HG03280 (cell line): ENCODE data around the gene YWHAG.
A peak's percentile ranks its signal among the peaks of the same experiment; 100 is the strongest.
"Not testable (repeated sequence)": the region's sequence is repeated elsewhere in the genome, so short reads cannot be mapped to it uniquely, and the experiment has no call there.

Experiments used
- ATAC-seq: cut with Tn5 transposase; IDR thresholded peaks from one replicate; pipeline ENCODE4 v1.9.1; 2021; ENCODE audit warnings: mild to moderate bottlenecking, moderate library complexity; ENCODE audit not compliant: unreplicated experiment

The YWHAG gene

DNA sequence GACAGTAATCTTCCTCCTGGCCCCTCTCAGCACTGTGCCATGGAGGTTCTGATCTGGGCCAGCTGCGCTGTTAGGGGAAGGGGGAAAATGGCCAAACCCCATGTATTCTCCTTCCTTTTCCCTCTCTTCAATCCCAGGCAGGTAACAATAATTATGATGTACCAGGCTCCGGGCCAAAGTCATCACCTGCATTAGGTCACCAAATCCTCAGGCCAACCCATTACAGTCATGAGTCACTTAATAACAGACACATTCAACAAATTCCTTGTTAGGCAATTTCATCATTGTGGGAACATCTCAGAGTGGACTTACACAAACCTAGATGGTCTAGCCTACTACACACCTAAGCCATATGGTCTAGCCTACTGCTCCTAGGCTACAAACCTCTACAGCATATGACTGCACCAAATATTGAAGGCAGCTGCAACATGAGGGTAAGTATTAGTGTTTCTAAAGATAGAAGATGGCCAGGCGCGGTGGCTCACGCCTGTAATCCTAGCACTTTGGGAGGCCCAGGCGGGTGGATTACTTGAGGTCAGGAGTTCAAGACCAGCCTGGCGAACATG lies 58.5 kb downstream of the YWHAG start:
- ATAC-seq = no peak

DNA sequence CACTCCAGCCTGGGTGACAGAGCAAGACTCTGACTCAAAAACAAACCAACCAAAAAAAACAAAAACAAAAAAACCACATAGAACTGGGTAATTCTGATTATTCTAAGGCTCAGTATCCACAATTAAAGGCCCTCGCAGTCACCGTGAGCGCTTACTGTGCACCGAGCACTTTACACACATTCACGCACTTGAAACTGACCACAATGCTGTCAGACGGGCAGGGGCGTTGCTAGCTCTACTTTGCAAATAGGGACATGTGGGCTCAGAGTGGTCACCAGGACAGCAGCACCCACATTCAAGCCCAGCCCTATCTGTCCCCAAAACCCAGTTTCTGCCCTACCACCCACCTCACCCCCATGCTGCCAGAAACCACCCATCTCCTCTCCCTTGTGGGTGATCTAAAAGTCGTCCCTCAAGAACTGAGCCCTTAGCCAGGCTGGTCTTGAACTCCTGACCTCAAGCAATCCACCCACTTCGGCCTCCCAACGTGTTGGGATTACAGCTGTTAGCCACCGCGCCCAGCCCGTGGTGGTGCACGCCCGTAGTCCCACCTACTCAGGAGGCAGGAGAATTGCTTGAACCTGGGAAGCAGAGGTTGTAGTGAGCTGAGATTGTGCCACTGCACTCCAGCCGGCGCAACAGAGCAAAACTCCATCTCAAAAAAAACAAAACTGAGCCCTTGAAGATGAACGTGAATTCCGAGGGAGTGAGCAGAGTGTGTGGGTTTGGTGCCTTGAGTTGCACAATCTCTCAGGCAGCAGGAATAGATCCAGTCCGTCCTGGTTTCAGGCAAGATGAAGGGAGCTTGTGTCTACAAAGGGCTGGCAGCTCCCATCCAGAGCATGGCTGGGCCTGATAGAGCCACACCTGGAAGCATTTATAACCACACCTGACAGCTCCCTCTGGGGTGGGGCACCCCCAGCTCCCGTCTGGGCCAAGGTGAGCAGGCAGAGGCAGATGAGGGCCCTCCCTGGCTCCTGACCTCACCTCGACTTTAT lies 61.7 kb downstream of the YWHAG start:
- no peak for ATAC-seq

GRCh38 chr7:76294344-76295024 lies 64.3 kb downstream of the YWHAG start:
- no peak for ATAC-seq

DNA sequence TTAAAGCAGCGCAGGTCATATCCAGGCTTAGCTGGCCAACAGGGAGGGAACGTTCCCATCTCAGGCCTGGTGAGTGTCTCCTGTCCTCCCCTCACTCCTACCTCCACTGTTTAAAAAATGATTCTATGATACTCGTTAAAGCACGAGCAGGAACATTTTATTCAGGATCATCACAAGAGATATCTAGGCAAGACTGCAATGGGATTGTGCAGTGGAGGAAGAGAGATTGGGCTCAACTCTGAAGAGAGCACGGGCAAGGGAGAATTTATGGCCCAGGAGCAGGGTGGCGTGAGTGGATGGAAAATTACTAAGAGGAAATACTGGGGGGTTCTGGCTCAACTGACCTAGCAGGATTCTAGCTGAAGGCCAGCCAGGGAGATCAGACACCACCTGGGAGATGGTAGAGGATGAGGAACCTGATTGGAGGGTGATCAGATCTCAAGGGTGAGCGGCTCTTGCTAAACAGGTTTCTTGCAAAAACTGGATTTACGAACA lies 65.3 kb downstream of the YWHAG start:
- no peak for ATAC-seq

DNA sequence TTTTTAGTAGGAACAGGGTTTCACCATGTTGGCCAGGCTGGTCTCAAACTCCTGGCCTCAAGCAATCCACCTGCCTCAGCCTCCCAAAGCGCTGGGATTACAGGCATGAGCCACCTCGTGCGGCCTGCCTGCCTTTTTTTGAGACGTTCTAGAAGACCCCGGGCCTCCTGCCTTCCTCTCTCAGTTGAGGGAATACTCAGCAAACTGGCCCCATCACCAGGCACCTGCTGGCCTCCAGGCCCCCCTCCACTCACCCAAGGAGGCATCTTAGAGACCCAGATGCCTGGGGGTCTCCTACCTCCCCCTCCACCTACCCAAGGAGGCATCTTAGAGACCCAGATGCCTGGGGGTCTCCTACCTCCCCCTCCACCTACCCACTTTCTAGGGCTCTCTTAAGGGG lies 65.9 kb downstream of the YWHAG start:
- ATAC-seq = not testable (repeated sequence)

DNA sequence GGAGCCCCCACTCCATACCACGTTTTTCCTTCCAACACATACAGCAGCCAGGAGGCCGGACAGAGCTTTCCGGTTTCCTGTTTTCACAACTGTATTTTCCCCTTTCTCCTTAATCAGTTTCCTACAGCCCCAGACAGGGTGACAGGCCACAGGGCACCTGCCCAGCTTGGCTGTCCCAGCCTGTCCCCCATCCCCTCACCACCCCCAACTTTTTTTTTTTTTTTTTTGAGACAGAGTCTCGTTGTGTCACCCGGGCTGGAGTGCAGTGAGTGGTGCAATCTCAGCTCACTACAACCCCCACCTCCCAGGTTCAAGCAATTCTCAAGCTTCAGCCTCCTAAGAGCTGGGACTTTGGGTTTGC lies 66.6 kb downstream of the YWHAG start:
- no peak for ATAC-seq

DNA sequence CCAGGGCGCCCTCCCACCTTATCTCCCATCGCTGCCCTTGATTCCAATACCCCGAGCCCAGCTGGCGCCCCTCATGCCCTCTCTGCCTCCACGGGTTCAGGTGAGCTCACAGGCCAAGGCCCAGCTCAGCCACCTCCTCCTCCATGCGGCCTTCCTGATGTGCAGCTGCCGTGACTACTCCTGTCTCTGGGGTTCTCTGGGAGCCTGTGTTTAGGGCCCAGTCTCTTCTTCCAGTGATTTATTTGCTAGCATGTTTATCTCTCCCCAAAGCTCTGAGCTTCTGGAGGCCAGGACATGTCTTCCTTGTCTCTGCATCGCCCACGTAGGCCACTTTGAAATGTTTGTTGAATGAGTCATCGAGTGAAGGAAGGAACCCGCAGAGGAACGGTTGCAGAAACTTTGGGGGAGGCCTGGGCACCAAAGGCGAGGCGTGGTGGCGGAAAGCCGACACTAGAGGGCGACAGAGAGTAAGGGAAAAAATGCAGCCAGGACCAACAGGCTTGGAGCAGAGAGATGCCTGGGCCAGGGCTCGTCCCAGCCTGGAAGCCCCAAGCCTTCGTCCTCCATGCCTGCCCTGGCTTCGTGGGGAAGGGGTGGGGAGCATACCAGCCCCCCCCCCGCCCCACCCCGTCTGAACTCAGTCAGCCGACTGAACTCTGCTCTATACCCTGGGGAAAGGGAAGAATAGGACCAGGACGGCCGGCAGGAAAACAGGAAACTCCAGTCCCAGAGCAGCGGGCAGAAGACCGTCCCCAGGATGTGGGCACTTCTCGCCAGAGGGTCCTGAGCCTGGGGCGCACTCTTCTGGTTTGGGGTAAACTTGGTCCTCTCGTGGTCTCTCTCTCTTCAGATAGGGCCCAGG lies 67.2 kb downstream of the YWHAG start:
- ATAC-seq = peak; percentile 72

DNA sequence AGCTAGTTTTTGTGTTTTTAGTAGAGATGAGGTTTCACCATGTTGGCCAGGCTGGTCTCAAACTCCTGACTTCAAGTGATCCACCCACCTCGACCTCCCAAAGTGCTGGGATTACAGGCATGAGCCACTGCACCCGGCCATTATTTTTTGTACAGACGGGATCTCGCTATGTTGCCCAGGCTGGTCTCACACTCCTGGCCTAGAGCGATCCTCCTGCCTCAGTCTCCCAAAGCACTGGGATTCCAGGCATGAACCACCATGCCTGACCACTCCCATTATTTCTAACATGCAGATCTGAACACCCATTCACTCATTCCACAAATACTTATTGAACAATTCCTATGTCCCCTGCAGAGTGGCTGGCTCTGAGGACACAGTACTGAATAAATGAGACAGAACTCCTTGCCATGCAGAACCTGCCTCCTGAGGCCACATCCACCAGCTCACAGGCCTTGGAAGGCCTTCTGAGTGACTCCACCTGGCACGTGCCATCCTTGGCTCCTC lies 67.9 kb downstream of the YWHAG start:
- not testable (repeated sequence) for ATAC-seq

GRCh38 chr7:76286842-76287403 lies 71.9 kb downstream of the YWHAG start:
- ATAC-seq = no peak

GRCh38 chr7:76285604-76286374 lies 73.0 kb downstream of the YWHAG start:
- no peak for ATAC-seq

GRCh38 chr7:76283254-76284159 lies 75.3 kb downstream of the YWHAG start:
- ATAC-seq = no peak

GRCh38 chr7:76282344-76283253 lies 76.2 kb downstream of the YWHAG start:
- no peak for ATAC-seq

DNA sequence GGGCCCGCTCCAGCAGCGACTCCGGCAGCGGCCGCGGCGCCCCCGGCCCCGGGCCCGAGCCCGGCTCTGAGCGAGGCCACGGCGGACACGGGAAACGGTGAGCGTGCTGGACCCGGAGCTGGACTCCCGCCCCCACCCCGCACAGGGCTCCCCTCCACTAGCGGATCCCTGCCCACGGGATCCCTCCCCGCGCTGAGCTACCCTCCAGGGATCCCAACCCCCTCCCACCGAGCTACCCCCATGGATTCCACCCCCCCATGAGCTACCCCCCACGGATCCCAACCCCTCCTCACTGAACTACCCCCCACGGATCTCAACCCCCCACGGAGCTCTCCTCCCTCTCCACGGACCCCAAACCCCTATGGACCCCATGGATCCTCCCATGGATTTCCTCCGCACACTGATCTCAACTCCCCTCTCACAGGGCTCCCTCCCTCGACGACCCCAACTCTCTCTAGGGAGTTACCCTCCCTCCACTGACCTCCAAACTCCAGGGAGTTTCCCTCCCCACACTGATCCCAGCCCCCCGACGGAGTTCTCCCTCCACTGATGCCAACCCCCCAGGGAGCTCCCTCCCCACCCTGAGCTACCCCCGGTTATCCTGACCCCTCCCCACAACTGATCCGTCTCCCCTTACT lies 77.0 kb downstream of the YWHAG start:
- no peak for ATAC-seq

- ATAC-seq = no peak
Observed at GRCh38 chr7:76281006-76281705, 77.6 kb downstream of the YWHAG start.

GRCh38 chr7:76280408-76280807 lies 78.4 kb downstream of the YWHAG start:
- no peak for ATAC-seq

- no peak for ATAC-seq
Observed at GRCh38 chr7:76278540-76278939, 80.3 kb downstream of the YWHAG start.
